Esophagus muscularis mucosa (tissue), 3 donors: ENCODE data around the gene PEPD.

Experiments
- CTCF ChIP-seq, 3 experiments: fragments of 200-600 bp in 2 of 3; fragments of 450-650 bp in 1 of 3; sonication (generic) in 2 of 3; IDR thresholded peaks; one replicate each; pipeline ENCODE4 v1.5.1; 2017 to 2019; ENCODE audit warnings: antibody characterized with exemption in 3 of 3, mild to moderate bottlenecking in 2 of 3, moderate library complexity in 1 of 3
- POLR2AphosphoS5 ChIP-seq, 2 donors: sonication (generic); formaldehyde crosslinking; IDR thresholded peaks; one replicate each; pipeline ENCODE4 v1.6.1; 2017; ENCODE audit warnings: antibody characterized with exemption in 2 of 2

GRCh38 chr19:33419788-33420130 lies 101.8 kb downstream of the PEPD start:
- TF ChIP-seq POLR2AphosphoS5 (IDR thresholded peaks at IDR 0.05): no peak
- no peak for TF ChIP-seq CTCF (IDR thresholded peaks at IDR 0.05)
